ENCODE measurements around the gene CASP10. TPM values are rescaled to one million over a fixed set of nuclear protein-coding genes. Genes with fewer than 3 reads are reported as not detected.

Gene CASP10
- total RNA-seq, 1 donor from 2014 or later = 7.8 TPM

DNA sequence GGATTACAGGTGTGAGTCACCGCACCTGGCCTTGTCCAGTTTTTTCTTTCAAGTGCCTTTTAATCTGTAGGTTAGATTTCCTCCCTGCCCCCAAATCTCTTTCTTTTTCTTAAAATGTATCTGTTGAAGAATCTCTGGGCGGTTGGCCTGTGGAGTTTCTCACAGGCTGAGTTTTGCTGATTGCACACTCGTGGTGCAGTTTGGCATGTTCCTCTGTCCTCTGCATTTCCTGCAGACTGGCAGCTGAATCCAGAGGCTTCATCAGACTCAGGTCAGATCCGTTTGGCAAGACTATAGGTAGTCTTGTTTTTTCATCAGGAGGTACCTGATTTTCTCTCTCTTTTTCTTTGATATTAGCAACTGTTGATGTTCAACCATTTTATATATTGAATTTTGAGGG, 5.5 kb downstream of the CASP10 start:
- Histone ChIP-seq H3K9me3 (no peaks in the 10 kb centered on the region), H3K27ac (no peak overlapping the region), H3K27me3 (no peaks in the 10 kb centered on the region), H3K36me3 (no peaks in the 10 kb centered on the region), H3K4me1 (peaks cover 0 to 3% of the 10 kb centered on the region in 2 donors), H3K4me3 (no peak overlapping the region)
- intact Hi-C loops (cut with DNase I) = no loop called here
- DNase-seq (ENCODE audit: low spot score in 2 of 2) = no peak
- TF ChIP-seq, protein P1, sequence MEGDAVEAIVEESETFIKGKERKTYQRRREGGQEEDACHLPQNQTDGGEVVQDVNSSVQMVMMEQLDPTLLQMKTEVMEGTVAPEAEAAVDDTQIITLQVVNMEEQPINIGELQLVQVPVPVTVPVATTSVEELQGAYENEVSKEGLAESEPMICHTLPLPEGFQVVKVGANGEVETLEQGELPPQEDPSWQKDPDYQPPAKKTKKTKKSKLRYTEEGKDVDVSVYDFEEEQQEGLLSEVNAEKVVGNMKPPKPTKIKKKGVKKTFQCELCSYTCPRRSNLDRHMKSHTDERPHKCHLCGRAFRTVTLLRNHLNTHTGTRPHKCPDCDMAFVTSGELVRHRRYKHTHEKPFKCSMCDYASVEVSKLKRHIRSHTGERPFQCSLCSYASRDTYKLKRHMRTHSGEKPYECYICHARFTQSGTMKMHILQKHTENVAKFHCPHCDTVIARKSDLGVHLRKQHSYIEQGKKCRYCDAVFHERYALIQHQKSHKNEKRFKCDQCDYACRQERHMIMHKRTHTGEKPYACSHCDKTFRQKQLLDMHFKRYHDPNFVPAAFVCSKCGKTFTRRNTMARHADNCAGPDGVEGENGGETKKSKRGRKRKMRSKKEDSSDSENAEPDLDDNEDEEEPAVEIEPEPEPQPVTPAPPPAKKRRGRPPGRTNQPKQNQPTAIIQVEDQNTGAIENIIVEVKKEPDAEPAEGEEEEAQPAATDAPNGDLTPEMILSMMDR (IDR thresholded peaks at IDR 0.05) = no peak

DNA sequence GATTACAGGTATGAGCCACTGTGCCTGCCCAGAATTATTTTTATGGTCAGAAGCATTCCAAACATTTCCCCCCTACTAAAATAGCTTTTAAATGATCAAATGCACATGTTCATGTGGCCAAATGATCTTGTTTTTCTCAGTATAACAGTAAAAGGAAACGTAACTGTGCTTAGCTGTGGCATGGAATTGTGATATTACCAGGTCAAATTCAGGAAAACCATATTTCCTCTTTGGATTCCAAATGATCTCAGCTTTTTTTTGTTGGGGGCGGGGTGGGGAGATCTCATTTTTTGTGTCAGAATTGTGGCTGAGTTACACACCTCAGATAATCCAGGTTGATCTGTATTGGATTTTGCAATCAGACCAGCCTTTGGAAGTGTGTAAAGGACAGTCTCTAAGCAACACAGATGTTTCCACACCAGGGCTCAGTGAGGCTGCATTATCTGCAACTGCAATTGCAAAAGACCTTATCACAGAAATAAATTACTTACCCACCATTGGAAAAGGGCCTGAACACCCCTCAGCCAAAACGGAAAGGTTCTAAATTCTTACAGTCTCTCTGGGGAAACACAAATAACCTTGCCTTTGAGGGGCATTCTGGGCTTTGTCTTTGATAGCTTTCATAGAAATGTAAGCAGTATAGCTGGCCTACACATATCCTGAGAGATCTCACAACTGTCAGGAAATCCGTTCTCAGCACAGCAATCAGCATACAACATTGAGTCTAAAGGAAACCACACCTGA, 8.4 kb downstream of the CASP10 start:
- Histone ChIP-seq H3K36me3 (peaks cover 0 to 3% of the 10 kb centered on the region in 2 donors), H3K27ac (peak overlapping the region; percentile 30 to 37), H3K27me3 (no peaks in the 10 kb centered on the region), H3K4me3 (no peak overlapping the region), H3K4me1 (peaks cover 0 to 3% of the 10 kb centered on the region in 2 donors), H3K9me3 (no peaks in the 10 kb centered on the region)
- no peak for DNase-seq (ENCODE audit: low spot score in 2 of 2)
- intact Hi-C loops (cut with DNase I) = no loop called here
- TF ChIP-seq, protein P1 (IDR thresholded peaks at IDR 0.05) = no peak

DNA sequence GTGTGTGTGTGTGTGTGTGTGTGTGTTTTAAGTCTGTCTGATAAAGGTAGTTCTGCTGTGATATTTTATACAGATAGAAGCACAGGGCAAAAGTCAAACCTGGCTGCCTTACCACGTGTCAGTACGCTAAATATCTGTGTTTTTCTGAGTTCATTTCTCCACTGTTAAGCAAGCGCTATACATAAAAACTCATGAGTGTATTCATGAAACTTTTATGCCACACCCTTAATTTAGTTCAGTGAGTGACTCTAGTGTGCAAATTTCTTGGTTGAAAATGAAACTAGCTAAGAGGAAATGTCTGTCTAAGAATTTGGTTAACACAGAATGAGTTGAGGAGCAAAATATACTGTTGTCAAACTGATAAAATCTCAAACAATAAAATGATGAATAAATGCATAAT, 11.2 kb downstream of the CASP10 start:
- TF ChIP-seq, protein P1 (IDR thresholded peaks at IDR 0.05) = no peak

DNA sequence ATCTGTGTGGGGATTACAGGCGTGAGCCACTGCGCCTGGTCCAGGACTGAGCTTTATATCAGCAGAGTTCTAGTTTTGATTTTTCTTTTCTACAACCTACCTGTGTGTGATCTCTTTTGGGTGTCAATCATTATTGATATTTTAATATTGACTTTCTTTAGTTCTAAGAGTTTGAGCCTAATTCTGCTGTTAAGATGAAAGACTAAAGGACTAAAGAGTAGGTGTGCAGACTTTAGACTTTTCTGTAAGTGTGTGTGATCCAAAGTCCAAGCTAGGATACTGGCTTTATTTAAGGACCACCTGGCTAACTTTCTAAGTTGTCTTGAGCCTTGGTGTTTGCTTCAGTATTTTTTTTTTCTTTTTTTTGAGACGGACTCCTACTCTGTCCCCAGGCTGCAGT, 12.4 kb downstream of the CASP10 start:
- DNase-seq (ENCODE audit: low spot score in 2 of 2) = no peak
- Histone ChIP-seq H3K27me3 (no peaks in the 10 kb centered on the region), H3K4me3 (no peak overlapping the region), H3K27ac (no peak overlapping the region), H3K36me3 (peaks cover 0 to 3% of the 10 kb centered on the region in 2 donors), H3K9me3 (no peaks in the 10 kb centered on the region), H3K4me1 (peaks cover 0 to 3% of the 10 kb centered on the region in 2 donors)
- TF ChIP-seq, protein P1 (IDR thresholded peaks at IDR 0.05) = no peak
- intact Hi-C loops (cut with DNase I) = no loop called here

More for the DNA sequence above, 11.2 kb downstream of the CASP10 start:
- H3K4me3 ChIP-seq = no peak overlapping the region
- no peak overlapping the region for H3K27ac ChIP-seq
- no peak for DNase-seq (ENCODE audit: low spot score in 2 of 2)
- H3K4me1 ChIP-seq = peaks cover 0 to 3% of the 10 kb centered on the region in 2 donors
- intact Hi-C loops (cut with DNase I) = no loop called here
- no peaks in the 10 kb centered on the region for H3K27me3 ChIP-seq
- H3K36me3 ChIP-seq = peaks cover 0 to 3% of the 10 kb centered on the region in 2 donors
- H3K9me3 ChIP-seq = no peaks in the 10 kb centered on the region

DNA sequence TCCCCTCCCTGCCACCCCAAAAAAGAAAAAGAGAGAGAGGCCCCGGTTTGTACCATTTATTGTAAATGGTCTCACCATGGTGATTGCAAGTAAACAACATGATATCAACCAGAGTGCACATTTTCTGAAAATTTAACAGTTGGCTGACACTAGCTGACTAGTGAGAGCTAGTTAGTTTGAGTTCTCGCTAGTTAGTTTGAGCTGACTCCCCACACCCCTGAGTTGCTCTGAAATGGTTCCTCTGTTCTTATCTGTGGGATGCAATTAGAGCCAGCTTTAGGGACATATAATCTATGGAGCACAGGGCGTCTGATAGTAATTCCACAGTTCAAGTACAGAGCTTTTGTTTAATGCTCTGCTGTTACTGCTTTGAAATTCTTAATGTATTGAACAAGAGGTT, 13.1 kb downstream of the CASP10 start:
- H3K36me3 ChIP-seq = peaks cover 0 to 3% of the 10 kb centered on the region in 2 donors
- TF ChIP-seq, protein P1 (IDR thresholded peaks at IDR 0.05) = no peak
- intact Hi-C loops (cut with DNase I) = no loop called here
- H3K27me3 ChIP-seq = no peaks in the 10 kb centered on the region
- H3K4me1 ChIP-seq = peaks cover 0 to 3% of the 10 kb centered on the region in 2 donors
- DNase-seq (ENCODE audit: low spot score in 2 of 2) = no peak
- no peak overlapping the region for H3K27ac ChIP-seq
- H3K9me3 ChIP-seq = no peaks in the 10 kb centered on the region
- H3K4me3 ChIP-seq = no peak overlapping the region

Data from ascending aorta (tissue), 2 donors.